ENCODE measurements around the gene OSBPL10. TPM values are rescaled to one million over a fixed set of nuclear protein-coding genes. Genes with fewer than 3 reads are reported as not detected.

Gene OSBPL10
- total RNA-seq, 2 experiments from 2014 or later: 0.26 to 2.3 TPM

GRCh38 chr3:31754575-31755278 is 226.3 kb downstream of the OSBPL10 start:
- peaks cover 13% of the 10 kb centered on the region for H3K36me3 Mint-ChIP-seq
- H3K4me1 Mint-ChIP-seq: peaks cover 49% of the 10 kb centered on the region
- CTCF ChIA-PET: interaction anchor here (1.1 to 1.2 kb wide), 2 partner anchors 9 to 14 kb away, joined by 3 to 4 read pairs; no protein-coding TSS in a partner anchor
- ATAC-seq (peak; percentile 70), DNase-seq (peak; percentile 43)
- peak overlapping the region; percentile 94 for H3K27ac Mint-ChIP-seq
- peaks cover 5% of the 10 kb centered on the region for H3K27me3 Mint-ChIP-seq
- no peak overlapping the region for H3K4me3 Mint-ChIP-seq
- no peaks in the 10 kb centered on the region for H3K9me3 Mint-ChIP-seq (ENCODE audit: low read depth)

GRCh38 chr3:31753050-31753425 is 228.0 kb downstream of the OSBPL10 start:
- no peak for ATAC-seq
- CTCF ChIA-PET: interaction anchor here (0.6 kb wide), 1 partner anchor 423 kb away, joined by 3 read pairs; no protein-coding TSS in a partner anchor
- Mint-ChIP-seq H3K4me3 (no peak overlapping the region), H3K27me3 (peaks cover 15% of the 10 kb centered on the region), H3K4me1 (peaks cover 42% of the 10 kb centered on the region), H3K27ac (no peak overlapping the region), H3K36me3 (peaks cover 7% of the 10 kb centered on the region), H3K9me3 (ENCODE audit: low read depth) (no peaks in the 10 kb centered on the region)
- DNase-seq: no peak

- no peak overlapping the region for H3K4me3 Mint-ChIP-seq
- H3K27ac Mint-ChIP-seq: no peak overlapping the region
- H3K36me3 Mint-ChIP-seq: peaks cover 8% of the 10 kb centered on the region
- peaks cover 15% of the 10 kb centered on the region for H3K27me3 Mint-ChIP-seq
- no peak for DNase-seq
- ATAC-seq: no peak
- CTCF ChIA-PET: interaction anchor here (0.6 kb wide), 1 partner anchor 424 kb away, joined by 3 read pairs; no protein-coding TSS in a partner anchor
- peaks cover 36% of the 10 kb centered on the region for H3K4me1 Mint-ChIP-seq
- H3K9me3 Mint-ChIP-seq (ENCODE audit: low read depth): no peaks in the 10 kb centered on the region
Measured at GRCh38 chr3:31752305-31753049, 228.6 kb downstream of the OSBPL10 start.

- H3K4me3 Mint-ChIP-seq: no peak overlapping the region
- CTCF ChIA-PET: no interaction called here
- peaks cover 15% of the 10 kb centered on the region for H3K4me1 Mint-ChIP-seq
- no peaks in the 10 kb centered on the region for H3K9me3 Mint-ChIP-seq (ENCODE audit: low read depth)
- peaks cover 8% of the 10 kb centered on the region for H3K36me3 Mint-ChIP-seq
- DNase-seq: no peak
- ATAC-seq: no peak
- peaks cover 15% of the 10 kb centered on the region for H3K27me3 Mint-ChIP-seq
- H3K27ac Mint-ChIP-seq: no peak overlapping the region
Measured at GRCh38 chr3:31750341-31750740, 230.7 kb downstream of the OSBPL10 start.

GRCh38 chr3:31748933-31749295 is 232.1 kb downstream of the OSBPL10 start:
- Mint-ChIP-seq H3K27ac (no peak overlapping the region), H3K36me3 (peaks cover 5% of the 10 kb centered on the region), H3K4me1 (peaks cover 1% of the 10 kb centered on the region), H3K27me3 (peaks cover 18% of the 10 kb centered on the region), H3K4me3 (no peak overlapping the region), H3K9me3 (ENCODE audit: low read depth) (no peaks in the 10 kb centered on the region)
- no peak for ATAC-seq
- CTCF ChIA-PET: interaction anchor here (0.7 to 1.2 kb wide), 2 partner anchors 10 to 11 kb away, joined by 3 read pairs; no protein-coding TSS in a partner anchor
- no peak for DNase-seq

GRCh38 chr3:31748281-31748932 is 232.7 kb downstream of the OSBPL10 start:
- ATAC-seq: no peak
- Mint-ChIP-seq H3K27me3 (peaks cover 19% of the 10 kb centered on the region), H3K9me3 (ENCODE audit: low read depth) (no peaks in the 10 kb centered on the region), H3K36me3 (peaks cover 2% of the 10 kb centered on the region), H3K27ac (no peak overlapping the region), H3K4me3 (no peak overlapping the region), H3K4me1 (no peaks in the 10 kb centered on the region)
- CTCF ChIA-PET: interaction anchor here (0.7 to 1.2 kb wide), 2 partner anchors 10 kb away, joined by 3 read pairs; no protein-coding TSS in a partner anchor
- no peak for DNase-seq

GRCh38 chr3:31747785-31748184 is 233.3 kb downstream of the OSBPL10 start:
- H3K36me3 Mint-ChIP-seq: peaks cover 2% of the 10 kb centered on the region
- no peak overlapping the region for H3K27ac Mint-ChIP-seq
- DNase-seq (no peak), ATAC-seq (no peak)
- H3K4me1 Mint-ChIP-seq: no peaks in the 10 kb centered on the region
- peaks cover 21% of the 10 kb centered on the region for H3K27me3 Mint-ChIP-seq
- no peaks in the 10 kb centered on the region for H3K9me3 Mint-ChIP-seq (ENCODE audit: low read depth)
- H3K4me3 Mint-ChIP-seq: no peak overlapping the region
- CTCF ChIA-PET: no interaction called here

GRCh38 chr3:31744913-31745312 is 236.1 kb downstream of the OSBPL10 start:
- CTCF ChIA-PET: no interaction called here
- Mint-ChIP-seq H3K36me3 (peaks cover 2% of the 10 kb centered on the region), H3K9me3 (ENCODE audit: low read depth) (no peaks in the 10 kb centered on the region), H3K4me1 (no peaks in the 10 kb centered on the region), H3K27ac (no peak overlapping the region), H3K4me3 (no peak overlapping the region), H3K27me3 (peaks cover 15% of the 10 kb centered on the region)
- no peak for DNase-seq
- no peak for ATAC-seq

- ATAC-seq (no peak), DNase-seq (no peak)
- H3K27me3 Mint-ChIP-seq: peaks cover 8% of the 10 kb centered on the region
- CTCF ChIA-PET: interaction anchor here (0.7 kb wide), 1 partner anchor 75 kb away, joined by 3 read pairs; no protein-coding TSS in a partner anchor
- no peak overlapping the region for H3K4me3 Mint-ChIP-seq
- peaks cover 2% of the 10 kb centered on the region for H3K36me3 Mint-ChIP-seq
- H3K9me3 Mint-ChIP-seq (ENCODE audit: low read depth): no peaks in the 10 kb centered on the region
- no peaks in the 10 kb centered on the region for H3K4me1 Mint-ChIP-seq
- H3K27ac Mint-ChIP-seq: no peak overlapping the region
Measured at GRCh38 chr3:31743331-31744089, 237.6 kb downstream of the OSBPL10 start.

GRCh38 chr3:31740397-31740796 is 240.7 kb downstream of the OSBPL10 start:
- CTCF ChIA-PET: no interaction called here
- ATAC-seq (no peak), DNase-seq (no peak)
- peaks cover 26% of the 10 kb centered on the region for H3K27me3 Mint-ChIP-seq
- no peak overlapping the region for H3K27ac Mint-ChIP-seq
- no peaks in the 10 kb centered on the region for H3K9me3 Mint-ChIP-seq (ENCODE audit: low read depth)
- no peaks in the 10 kb centered on the region for H3K4me1 Mint-ChIP-seq
- no peak overlapping the region for H3K4me3 Mint-ChIP-seq
- H3K36me3 Mint-ChIP-seq: no peaks in the 10 kb centered on the region

GRCh38 chr3:31738412-31738811 is 242.7 kb downstream of the OSBPL10 start:
- DNase-seq (no peak), ATAC-seq (no peak)
- no peaks in the 10 kb centered on the region for H3K9me3 Mint-ChIP-seq (ENCODE audit: low read depth)
- no peak overlapping the region for H3K4me3 Mint-ChIP-seq
- CTCF ChIA-PET: interaction anchor here (0.6 kb wide), 1 partner anchor 11 kb away, joined by 3 read pairs; no protein-coding TSS in a partner anchor
- H3K27ac Mint-ChIP-seq: no peak overlapping the region
- H3K36me3 Mint-ChIP-seq: no peaks in the 10 kb centered on the region
- H3K27me3 Mint-ChIP-seq: peaks cover 24% of the 10 kb centered on the region
- no peaks in the 10 kb centered on the region for H3K4me1 Mint-ChIP-seq

- H3K36me3 Mint-ChIP-seq: no peaks in the 10 kb centered on the region
- H3K27ac Mint-ChIP-seq: no peak overlapping the region
Measured at GRCh38 chr3:31735667-31736066, 245.4 kb downstream of the OSBPL10 start.

GRCh38 chr3:31733234-31733667 is 247.8 kb downstream of the OSBPL10 start:
- CTCF ChIA-PET: interaction anchor here (0.7 kb wide), 1 partner anchor 599 kb away, joined by 4 read pairs; no protein-coding TSS in a partner anchor
- DNase-seq (no peak), ATAC-seq (no peak)
- Mint-ChIP-seq H3K27ac (no peak overlapping the region), H3K9me3 (ENCODE audit: low read depth) (no peaks in the 10 kb centered on the region), H3K4me3 (no peak overlapping the region), H3K36me3 (no peaks in the 10 kb centered on the region), H3K4me1 (no peaks in the 10 kb centered on the region), H3K27me3 (peaks cover 34% of the 10 kb centered on the region)

More at GRCh38 chr3:31735667-31736066, 245.4 kb downstream of the OSBPL10 start:
- CTCF ChIA-PET: no interaction called here
- no peak overlapping the region for H3K4me3 Mint-ChIP-seq
- no peaks in the 10 kb centered on the region for H3K4me1 Mint-ChIP-seq
- H3K9me3 Mint-ChIP-seq (ENCODE audit: low read depth): no peaks in the 10 kb centered on the region
- no peak for ATAC-seq
- DNase-seq: no peak
- peaks cover 24% of the 10 kb centered on the region for H3K27me3 Mint-ChIP-seq
